Hematopoietic multipotent progenitor cell treated with erythropoietin and hydrocortisone succinate and interleukin-3 and kit ligand, for 4 days (in vitro differentiated cells): ENCODE data around the gene CAMK2G.

Experiments used
- DNase-seq: peaks from one replicate; pipeline ENCODE4 v3.0.0-alpha.2; 2015

Gene CAMK2G

GRCh38 chr10:73879296-73880173 is 5.2 kb upstream of the CAMK2G start:
- DNase-seq, result peak; percentile 96

- no peak for DNase-seq
These were observed 4.0 kb upstream of the CAMK2G start for GRCh38 chr10:73878365-73878764.

- DNase-seq, result no peak
These were observed 3.3 kb upstream of the CAMK2G start for GRCh38 chr10:73877533-73878160.

GRCh38 chr10:73876971-73877370 is 2.6 kb upstream of the CAMK2G start:
- DNase-seq, result no peak

- DNase-seq, result no peak
These were observed 2.2 kb upstream of the CAMK2G start for GRCh38 chr10:73876566-73876965.

- DNase-seq, result no peak
These were observed 1.8 kb upstream of the CAMK2G start for GRCh38 chr10:73876157-73876556.

- DNase-seq, result no peak
These were observed 752 bp upstream of the CAMK2G start for GRCh38 chr10:73875139-73875475.

- no peak for DNase-seq
These were observed 528 bp downstream of the CAMK2G start for GRCh38 chr10:73873838-73874215.

- no peak for DNase-seq
These were observed 1.1 kb downstream of the CAMK2G start for GRCh38 chr10:73873142-73873837.

- DNase-seq, result no peak
These were observed 2.1 kb downstream of the CAMK2G start for GRCh38 chr10:73872190-73872710.

GRCh38 chr10:73871295-73872189 is 2.8 kb downstream of the CAMK2G start:
- DNase-seq, result no peak

- DNase-seq, result no peak
These were observed 5.6 kb downstream of the CAMK2G start for GRCh38 chr10:73868655-73869195.

- DNase-seq, result no peak
These were observed 6.3 kb downstream of the CAMK2G start for GRCh38 chr10:73867871-73868631.

- DNase-seq, result peak; percentile 39
These were observed 7.1 kb downstream of the CAMK2G start for GRCh38 chr10:73867126-73867807.

- no peak for DNase-seq
These were observed 7.7 kb downstream of the CAMK2G start for GRCh38 chr10:73866621-73867020.

GRCh38 chr10:73865459-73866442 is 8.6 kb downstream of the CAMK2G start:
- peak; percentile 90 for DNase-seq

- no peak for DNase-seq
These were observed 9.3 kb downstream of the CAMK2G start for GRCh38 chr10:73865107-73865458.

- DNase-seq, result no peak
These were observed 10.1 kb downstream of the CAMK2G start for GRCh38 chr10:73864229-73864628.

GRCh38 chr10:73863039-73863817 is 11.1 kb downstream of the CAMK2G start:
- no peak for DNase-seq
